GM12892 (cell line): ENCODE data around the gene NPTX2.

ENCODE experiments used
- POLR2A ChIP-seq: IDR thresholded peaks from 2 replicates; pipeline ENCODE4 v1.6.1; 2011; ENCODE audit warnings: low read depth, low read length, control low read depth
- TAF1 ChIP-seq: IDR thresholded peaks from 2 replicates; pipeline ENCODE4 v1.6.1; 2011; ENCODE audit warnings: low read depth, mild to moderate bottlenecking, control low read depth, low read length, borderline replicate concordance

- TF ChIP-seq POLR2A (no peak), TAF1 (no peak)
These were observed 569 bp upstream of the NPTX2 start for GRCh38 chr7:98616381-98617050.
